ENCODE data around the gene IFNGR1.

Gene IFNGR1

GRCh38 chr6:137172734-137173431, 46.3 kb downstream of the IFNGR1 start:
- no peak for DNase-seq

- no peak for DNase-seq
Measured at GRCh38 chr6:137171824-137172733, 47.1 kb downstream of the IFNGR1 start.

- DNase-seq: no peak
Measured at GRCh38 chr6:137171053-137171374, 48.2 kb downstream of the IFNGR1 start.

- no peak for DNase-seq
Measured at GRCh38 chr6:137170266-137171052, 48.7 kb downstream of the IFNGR1 start.

GRCh38 chr6:137167702-137168377, 51.3 kb downstream of the IFNGR1 start:
- no peak for DNase-seq

- DNase-seq: peak; percentile 37
Measured at GRCh38 chr6:137166247-137167098, 52.7 kb downstream of the IFNGR1 start.

- peak; percentile 70 for DNase-seq
Measured at GRCh38 chr6:137165375-137166246, 53.6 kb downstream of the IFNGR1 start.

GRCh38 chr6:137163732-137164318, 55.4 kb downstream of the IFNGR1 start:
- no peak for DNase-seq

GRCh38 chr6:137162692-137163306, 56.4 kb downstream of the IFNGR1 start:
- no peak for DNase-seq

GRCh38 chr6:137161949-137162348, 57.2 kb downstream of the IFNGR1 start:
- no peak for DNase-seq

GRCh38 chr6:137160763-137161162, 58.4 kb downstream of the IFNGR1 start:
- no peak for DNase-seq

- DNase-seq: no peak
Measured at GRCh38 chr6:137159912-137160311, 59.3 kb downstream of the IFNGR1 start.

GRCh38 chr6:137157601-137158000, 61.6 kb downstream of the IFNGR1 start:
- DNase-seq: no peak

- DNase-seq: no peak
Measured at GRCh38 chr6:137156650-137157049, 62.5 kb downstream of the IFNGR1 start.

GRCh38 chr6:137155830-137156229, 63.4 kb downstream of the IFNGR1 start:
- DNase-seq: peak; percentile 88

GRCh38 chr6:137150072-137150471, 69.1 kb downstream of the IFNGR1 start:
- peak; percentile 50 for DNase-seq

- DNase-seq: no peak
Measured at GRCh38 chr6:137149035-137149393, 70.2 kb downstream of the IFNGR1 start.

GRCh38 chr6:137148306-137149034, 70.7 kb downstream of the IFNGR1 start:
- peak; percentile 57 for DNase-seq
